Neutrophil (primary cell): ENCODE measurements around the gene PDE3A.

Experiments
- H3K27ac ChIP-seq: fragments of 200-600 bp; sonication (generic); 2 replicates; pipeline ENCODE4 v1.5.1; 2016; ENCODE audit warnings: mild to moderate bottlenecking, moderate library complexity
- H3K27me3 ChIP-seq: fragments of 200-600 bp; sonication (generic); 2 replicates; pipeline ENCODE4 v1.6.0; 2016; ENCODE audit warnings: mild to moderate bottlenecking
- H3K36me3 ChIP-seq: fragments of 200-600 bp; sonication (generic); 2 replicates; pipeline ENCODE4 v1.5.1; 2017
- H3K4me1 ChIP-seq, 2 experiments: fragments of 200-600 bp in 1 of 2; sonication (generic) in 1 of 2; 1 replicate in 1 of 2; 2 replicates in 1 of 2; pipeline versions ENCODE4 v1.5.1 to v1.6.1; 2013 to 2016; ENCODE audit warnings: low read depth in 1 of 2, low read length in 1 of 2, mild to moderate bottlenecking in 1 of 2, moderate library complexity in 1 of 2; ENCODE audit not compliant: control insufficient read depth in 1 of 2, insufficient read depth in 1 of 2
- H3K4me3 ChIP-seq, 2 experiments: fragments of 200-600 bp in 1 of 2; sonication (generic) in 1 of 2; 1 replicate in 1 of 2; 2 replicates in 1 of 2; pipeline ENCODE4 v1.5.1; 2013 to 2016; ENCODE audit warnings: low read depth in 1 of 2, low read length in 1 of 2, mild to moderate bottlenecking in 1 of 2, moderate library complexity in 1 of 2
- H3K9me3 ChIP-seq: fragments of 200-600 bp; sonication (generic); 2 replicates; pipeline ENCODE4 v1.5.1; 2016
- TF ChIP-seq, protein P1 (sequence below): fragments of 200-600 bp; sonication (generic); IDR thresholded peaks from 2 replicates; pipeline ENCODE4 v1.5.1; 2016; ENCODE audit warnings: antibody characterized with exemption

PDE3A gene

DNA sequence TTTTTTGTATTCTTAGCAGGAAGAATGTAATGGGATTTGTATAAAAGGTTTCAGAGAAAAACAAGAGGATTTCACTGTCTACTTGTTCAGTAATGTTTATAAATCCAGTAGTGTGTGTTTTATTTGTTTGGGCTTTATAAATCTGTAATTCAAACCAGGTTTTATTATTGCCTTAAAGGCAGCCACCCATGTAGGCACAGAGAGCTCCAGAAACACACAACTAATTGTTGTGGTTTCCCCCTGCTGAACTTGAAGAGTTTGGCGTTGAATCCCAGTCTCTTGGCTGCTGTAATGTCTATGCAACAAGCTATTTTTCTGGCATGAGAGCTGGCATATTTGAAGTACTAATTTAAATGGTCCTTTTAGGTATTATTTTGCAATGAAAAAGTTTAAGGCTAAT is 263.4 kb downstream of the PDE3A start:
- Histone ChIP-seq H3K36me3 (no peaks in the 10 kb centered on the region), H3K27me3 (no peaks in the 10 kb centered on the region), H3K9me3 (no peaks in the 10 kb centered on the region), H3K27ac (no peak overlapping the region), H3K4me3 (no peak overlapping the region), H3K4me1 (no peaks in the 10 kb centered on the region)
- TF ChIP-seq, protein P1, sequence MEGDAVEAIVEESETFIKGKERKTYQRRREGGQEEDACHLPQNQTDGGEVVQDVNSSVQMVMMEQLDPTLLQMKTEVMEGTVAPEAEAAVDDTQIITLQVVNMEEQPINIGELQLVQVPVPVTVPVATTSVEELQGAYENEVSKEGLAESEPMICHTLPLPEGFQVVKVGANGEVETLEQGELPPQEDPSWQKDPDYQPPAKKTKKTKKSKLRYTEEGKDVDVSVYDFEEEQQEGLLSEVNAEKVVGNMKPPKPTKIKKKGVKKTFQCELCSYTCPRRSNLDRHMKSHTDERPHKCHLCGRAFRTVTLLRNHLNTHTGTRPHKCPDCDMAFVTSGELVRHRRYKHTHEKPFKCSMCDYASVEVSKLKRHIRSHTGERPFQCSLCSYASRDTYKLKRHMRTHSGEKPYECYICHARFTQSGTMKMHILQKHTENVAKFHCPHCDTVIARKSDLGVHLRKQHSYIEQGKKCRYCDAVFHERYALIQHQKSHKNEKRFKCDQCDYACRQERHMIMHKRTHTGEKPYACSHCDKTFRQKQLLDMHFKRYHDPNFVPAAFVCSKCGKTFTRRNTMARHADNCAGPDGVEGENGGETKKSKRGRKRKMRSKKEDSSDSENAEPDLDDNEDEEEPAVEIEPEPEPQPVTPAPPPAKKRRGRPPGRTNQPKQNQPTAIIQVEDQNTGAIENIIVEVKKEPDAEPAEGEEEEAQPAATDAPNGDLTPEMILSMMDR, result no peak

- no peak overlapping the region for H3K27ac ChIP-seq
- no peaks in the 10 kb centered on the region for H3K9me3 ChIP-seq
- no peaks in the 10 kb centered on the region for H3K36me3 ChIP-seq
- TF ChIP-seq, protein P1, result no peak
- no peak overlapping the region for H3K4me3 ChIP-seq
- no peaks in the 10 kb centered on the region for H3K27me3 ChIP-seq
- H3K4me1 ChIP-seq, result no peaks in the 10 kb centered on the region
Measured at GRCh38 chr12:20641106-20641505, 272.8 kb downstream of the PDE3A start.

- no peak overlapping the region for H3K27ac ChIP-seq
- H3K4me3 ChIP-seq, result no peak overlapping the region
- no peaks in the 10 kb centered on the region for H3K4me1 ChIP-seq
- TF ChIP-seq, protein P1, result no peak
- H3K9me3 ChIP-seq, result no peaks in the 10 kb centered on the region
- no peaks in the 10 kb centered on the region for H3K36me3 ChIP-seq
- no peaks in the 10 kb centered on the region for H3K27me3 ChIP-seq
Measured at GRCh38 chr12:20643822-20644221, 275.5 kb downstream of the PDE3A start.

GRCh38 chr12:20646239-20646827 is 278.0 kb downstream of the PDE3A start:
- Histone ChIP-seq H3K27me3 (no peaks in the 10 kb centered on the region), H3K9me3 (no peaks in the 10 kb centered on the region), H3K27ac (no peak overlapping the region), H3K4me1 (no peaks in the 10 kb centered on the region), H3K36me3 (no peaks in the 10 kb centered on the region), H3K4me3 (no peak overlapping the region)
- TF ChIP-seq, protein P1, result no peak

DNA sequence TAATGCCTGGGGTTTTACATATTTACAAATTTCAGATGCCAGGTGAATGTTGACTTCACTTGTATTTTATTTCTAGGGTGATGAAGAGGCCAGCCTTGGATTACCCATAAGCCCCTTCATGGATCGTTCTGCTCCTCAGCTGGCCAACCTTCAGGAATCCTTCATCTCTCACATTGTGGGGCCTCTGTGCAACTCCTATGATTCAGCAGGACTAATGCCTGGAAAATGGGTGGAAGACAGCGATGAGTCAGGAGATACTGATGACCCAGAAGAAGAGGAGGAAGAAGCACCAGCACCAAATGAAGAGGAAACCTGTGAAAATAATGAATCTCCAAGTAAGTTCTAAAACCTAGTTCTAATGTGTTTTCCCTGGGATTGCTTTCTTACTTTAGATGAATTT is 285.5 kb downstream of the PDE3A start:
- no peaks in the 10 kb centered on the region for H3K4me1 ChIP-seq
- TF ChIP-seq, protein P1, result no peak
- no peaks in the 10 kb centered on the region for H3K36me3 ChIP-seq
- H3K27ac ChIP-seq, result no peak overlapping the region
- H3K9me3 ChIP-seq, result no peaks in the 10 kb centered on the region
- H3K27me3 ChIP-seq, result no peaks in the 10 kb centered on the region
- H3K4me3 ChIP-seq, result no peak overlapping the region

- TF ChIP-seq, protein P1, result no peak
- Histone ChIP-seq H3K9me3 (no peaks in the 10 kb centered on the region), H3K4me1 (no peaks in the 10 kb centered on the region), H3K27ac (no peak overlapping the region), H3K27me3 (no peaks in the 10 kb centered on the region), H3K36me3 (no peaks in the 10 kb centered on the region), H3K4me3 (no peak overlapping the region)
Measured at GRCh38 chr12:20656600-20656999, 288.3 kb downstream of the PDE3A start.
